Loucy (cell line): ENCODE data around the gene CNTN5.

ENCODE experiments used
- H2AFZ ChIP-seq: fragments of 200-600 bp; sonication (generic); 2 replicates; pipeline ENCODE4 v1.6.0; 2016; ENCODE audit warnings: antibody characterized with exemption, mild to moderate bottlenecking, low read length, moderate library complexity
- H3F3A ChIP-seq: fragments of 200-600 bp; 2 replicates; pipeline ENCODE4 v1.6.0; 2016; ENCODE audit warnings: antibody characterized with exemption, low read depth, mild to moderate bottlenecking
- H3K27me3 ChIP-seq: fragments of 200-600 bp; sonication (generic); 2 replicates; pipeline ENCODE4 v1.6.1; 2014; ENCODE audit warnings: low read length, mild to moderate bottlenecking; ENCODE audit not compliant: insufficient read depth, poor library complexity, severe bottlenecking
- H3K36me3 ChIP-seq: fragments of 200-600 bp; sonication (generic); 2 replicates; pipeline ENCODE4 v1.6.1; 2016; ENCODE audit warnings: low read length; ENCODE audit not compliant: insufficient read depth
- H3K4me1 ChIP-seq: fragments of 200-600 bp; sonication (generic); 2 replicates; pipeline ENCODE4 v1.5.1; 2014; ENCODE audit warnings: low read length, mild to moderate bottlenecking; ENCODE audit not compliant: insufficient read depth, poor library complexity, severe bottlenecking
- H3K4me2 ChIP-seq: fragments of 200-600 bp; sonication (generic); 2 replicates; pipeline ENCODE4 v1.6.0; 2014; ENCODE audit warnings: antibody characterized with exemption, low read length, low read depth, mild to moderate bottlenecking; ENCODE audit not compliant: poor library complexity, severe bottlenecking
- H3K4me3 ChIP-seq: fragments of 200-600 bp; sonication (generic); 2 replicates; pipeline ENCODE4 v1.5.1; 2014; ENCODE audit warnings: low read length, mild to moderate bottlenecking, mixed read lengths; ENCODE audit not compliant: poor library complexity, severe bottlenecking
- H3K79me2 ChIP-seq: fragments of 200-600 bp; sonication (generic); 2 replicates; pipeline ENCODE4 v1.6.1; 2014; ENCODE audit warnings: low read length; ENCODE audit not compliant: insufficient read depth
- H3K9ac ChIP-seq: fragments of 200-600 bp; sonication (generic); 2 replicates; pipeline ENCODE4 v1.6.0; 2014; ENCODE audit warnings: mild to moderate bottlenecking, low read depth, low read length, moderate library complexity; ENCODE audit not compliant: poor library complexity, severe bottlenecking
- H3K9me2 ChIP-seq: fragments of 200-600 bp; sonication (generic); replicated peaks from 2 replicates; pipeline ENCODE4 v1.6.1; 2016; ENCODE audit warnings: low read depth, low read length, mixed read lengths
- H3K9me3 ChIP-seq: fragments of 200-600 bp; sonication (generic); 2 replicates; pipeline ENCODE4 v1.6.1; 2014; ENCODE audit warnings: mild to moderate bottlenecking, antibody characterized with exemption, low read length, low read depth; ENCODE audit not compliant: insufficient read depth
- H4K20me1 ChIP-seq: fragments of 200-600 bp; sonication (generic); 2 replicates; pipeline ENCODE4 v1.6.0; 2014; ENCODE audit warnings: antibody characterized with exemption, low read length, mild to moderate bottlenecking; ENCODE audit not compliant: insufficient read depth, poor library complexity, severe bottlenecking
- EZH2phosphoT487 ChIP-seq: fragments of 200-600 bp; IDR thresholded peaks from 2 replicates; pipeline ENCODE4 v1.6.1; 2018; ENCODE audit warnings: antibody characterized with exemption, mild to moderate bottlenecking, moderate library complexity, borderline replicate concordance
- TF ChIP-seq, protein P1 (sequence below): fragments of 200-600 bp; sonication (generic); conservative IDR thresholded peaks from 2 replicates; pipeline ENCODE4 v1.5.1; 2014; ENCODE audit warnings: mild to moderate bottlenecking, antibody characterized with exemption, low read length

CNTN5 gene

GRCh38 chr11:100205926-100206325 lies 1185.2 kb downstream of the CNTN5 start:
- no peaks in the 10 kb centered on the region for H3K36me3 ChIP-seq
- no peaks in the 10 kb centered on the region for H3K9me3 ChIP-seq
- no peaks in the 10 kb centered on the region for H4K20me1 ChIP-seq
- H2AFZ ChIP-seq = no peak overlapping the region
- H3K4me1 ChIP-seq = no peaks in the 10 kb centered on the region
- H3K9ac ChIP-seq = no peak overlapping the region
- no peaks in the 10 kb centered on the region for H3K9me2 ChIP-seq
- H3K27me3 ChIP-seq = no peaks in the 10 kb centered on the region
- H3K79me2 ChIP-seq = no peaks in the 10 kb centered on the region
- no peak overlapping the region for H3K4me3 ChIP-seq
- TF ChIP-seq, protein P1, sequence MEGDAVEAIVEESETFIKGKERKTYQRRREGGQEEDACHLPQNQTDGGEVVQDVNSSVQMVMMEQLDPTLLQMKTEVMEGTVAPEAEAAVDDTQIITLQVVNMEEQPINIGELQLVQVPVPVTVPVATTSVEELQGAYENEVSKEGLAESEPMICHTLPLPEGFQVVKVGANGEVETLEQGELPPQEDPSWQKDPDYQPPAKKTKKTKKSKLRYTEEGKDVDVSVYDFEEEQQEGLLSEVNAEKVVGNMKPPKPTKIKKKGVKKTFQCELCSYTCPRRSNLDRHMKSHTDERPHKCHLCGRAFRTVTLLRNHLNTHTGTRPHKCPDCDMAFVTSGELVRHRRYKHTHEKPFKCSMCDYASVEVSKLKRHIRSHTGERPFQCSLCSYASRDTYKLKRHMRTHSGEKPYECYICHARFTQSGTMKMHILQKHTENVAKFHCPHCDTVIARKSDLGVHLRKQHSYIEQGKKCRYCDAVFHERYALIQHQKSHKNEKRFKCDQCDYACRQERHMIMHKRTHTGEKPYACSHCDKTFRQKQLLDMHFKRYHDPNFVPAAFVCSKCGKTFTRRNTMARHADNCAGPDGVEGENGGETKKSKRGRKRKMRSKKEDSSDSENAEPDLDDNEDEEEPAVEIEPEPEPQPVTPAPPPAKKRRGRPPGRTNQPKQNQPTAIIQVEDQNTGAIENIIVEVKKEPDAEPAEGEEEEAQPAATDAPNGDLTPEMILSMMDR = no peak
- TF ChIP-seq EZH2phosphoT487 = no peak
- no peak overlapping the region for H3K4me2 ChIP-seq
- no peaks in the 10 kb centered on the region for H3F3A ChIP-seq

GRCh38 chr11:100208207-100208606 lies 1187.5 kb downstream of the CNTN5 start:
- Histone ChIP-seq H3K9me3 (no peaks in the 10 kb centered on the region), H3K9me2 (no peaks in the 10 kb centered on the region), H3K4me2 (no peak overlapping the region), H4K20me1 (no peaks in the 10 kb centered on the region), H3K4me3 (no peak overlapping the region), H3F3A (no peaks in the 10 kb centered on the region), H3K79me2 (no peaks in the 10 kb centered on the region), H3K9ac (no peak overlapping the region), H3K4me1 (no peaks in the 10 kb centered on the region), H2AFZ (no peak overlapping the region), H3K36me3 (no peaks in the 10 kb centered on the region), H3K27me3 (no peaks in the 10 kb centered on the region)
- TF ChIP-seq EZH2phosphoT487 = no peak
- TF ChIP-seq, protein P1 = no peak

GRCh38 chr11:100214791-100215190 lies 1194.0 kb downstream of the CNTN5 start:
- Histone ChIP-seq H3K4me3 (no peak overlapping the region), H3K79me2 (no peaks in the 10 kb centered on the region), H3F3A (no peaks in the 10 kb centered on the region), H2AFZ (no peak overlapping the region), H3K4me2 (no peak overlapping the region), H3K36me3 (no peaks in the 10 kb centered on the region), H3K9me3 (no peaks in the 10 kb centered on the region), H3K27me3 (no peaks in the 10 kb centered on the region), H3K9ac (no peak overlapping the region), H3K9me2 (no peaks in the 10 kb centered on the region), H4K20me1 (no peaks in the 10 kb centered on the region), H3K4me1 (no peaks in the 10 kb centered on the region)
- TF ChIP-seq, protein P1 = no peak
- no peak for TF ChIP-seq EZH2phosphoT487
